Karpas-422 (cell line): ENCODE measurements around the gene C20orf202. TPM values are rescaled to one million over a fixed set of nuclear protein-coding genes. Genes with fewer than 3 reads are reported as not detected.
A peak's percentile ranks its signal among the peaks of the same experiment; 100 is the strongest.

Experiments used
- DNase-seq: peaks from one replicate; pipeline ENCODE4 v3.0.0-alpha.2; 2015
- H2AFZ ChIP-seq: fragments of 200-600 bp; sonication (generic); 2 replicates; pipeline ENCODE4 v1.6.1; 2014; ENCODE audit warnings: antibody characterized with exemption, low read length, mixed read lengths
- H3K27ac ChIP-seq: fragments of 200-600 bp; sonication (generic); 2 replicates; pipeline ENCODE4 v1.5.1; 2014; ENCODE audit warnings: mild to moderate bottlenecking, low read length, moderate library complexity
- H3K27me3 ChIP-seq: fragments of 200-600 bp; sonication (generic); 2 replicates; pipeline ENCODE4 v1.6.1; 2014; ENCODE audit warnings: low read length, mixed read lengths
- H3K36me3 ChIP-seq: fragments of 200-600 bp; sonication (generic); 2 replicates; pipeline ENCODE4 v1.6.1; 2014; ENCODE audit warnings: low read length, mixed read lengths; ENCODE audit not compliant: insufficient read depth
- H3K4me1 ChIP-seq: fragments of 200-600 bp; sonication (generic); 2 replicates; pipeline ENCODE4 v1.6.1; 2014; ENCODE audit warnings: mild to moderate bottlenecking, low read length, mixed read lengths
- H3K4me2 ChIP-seq: fragments of 200-600 bp; sonication (generic); 2 replicates; pipeline ENCODE4 v1.6.1; 2014; ENCODE audit warnings: low read length, low read depth, mild to moderate bottlenecking; ENCODE audit not compliant: poor library complexity, severe bottlenecking
- H3K4me3 ChIP-seq: fragments of 200-600 bp; sonication (generic); 2 replicates; pipeline ENCODE4 v1.5.1; 2014; ENCODE audit warnings: mild to moderate bottlenecking, antibody characterized with exemption, low read length, mixed read lengths
- H3K79me2 ChIP-seq: fragments of 200-600 bp; sonication (generic); 2 replicates; pipeline ENCODE4 v1.6.1; 2014; ENCODE audit warnings: mild to moderate bottlenecking, low read length, mixed read lengths
- H3K9ac ChIP-seq: fragments of 200-600 bp; sonication (generic); 2 replicates; pipeline ENCODE4 v1.6.0; 2014; ENCODE audit warnings: low read length
- H3K9me2 ChIP-seq: fragments of 200-600 bp; sonication (generic), shearing (Covaris generic); replicated peaks from 2 replicates; pipeline ENCODE4 v1.6.0; 2014; ENCODE audit warnings: mild to moderate bottlenecking, low read length, moderate library complexity; ENCODE audit not compliant: insufficient read depth
- H3K9me3 ChIP-seq: fragments of 300-700, 200-600 bp; sonication (generic); 2 replicates; pipeline ENCODE4 v1.6.1; 2014; ENCODE audit warnings: low read length, mixed read lengths
- H4K20me1 ChIP-seq: fragments of 200-600 bp; sonication (generic); 2 replicates; pipeline ENCODE4 v1.6.1; 2014; ENCODE audit warnings: mild to moderate bottlenecking, antibody characterized with exemption, low read length, low read depth; ENCODE audit not compliant: insufficient read depth
- total RNA-seq: library from RNA; depleted of rRNA; stranded (reverse); fragments of >200 nt; shearing (Covaris generic); gene quantifications from 2 replicates; pipeline ENCODE4 v1.2.3, GENCODE V29; 2014; ENCODE audit warnings: low replicate concordance

The C20orf202 gene
- total RNA-seq, 1 experiment from 2014 or later = not detected

- Histone ChIP-seq H4K20me1 (no peaks in the 10 kb centered on the region), H3K27ac (no peak overlapping the region), H3K9me3 (no peaks in the 10 kb centered on the region), H3K36me3 (no peaks in the 10 kb centered on the region), H2AFZ (no peak overlapping the region), H3K9me2 (no peaks in the 10 kb centered on the region), H3K4me3 (no peak overlapping the region), H3K4me1 (no peaks in the 10 kb centered on the region), H3K4me2 (no peak overlapping the region), H3K9ac (no peak overlapping the region), H3K27me3 (no peaks in the 10 kb centered on the region), H3K79me2 (no peaks in the 10 kb centered on the region)
- no peak for DNase-seq
Measured at GRCh38 chr20:1185316-1185741, 17.9 kb upstream of the C20orf202 start.

DNA sequence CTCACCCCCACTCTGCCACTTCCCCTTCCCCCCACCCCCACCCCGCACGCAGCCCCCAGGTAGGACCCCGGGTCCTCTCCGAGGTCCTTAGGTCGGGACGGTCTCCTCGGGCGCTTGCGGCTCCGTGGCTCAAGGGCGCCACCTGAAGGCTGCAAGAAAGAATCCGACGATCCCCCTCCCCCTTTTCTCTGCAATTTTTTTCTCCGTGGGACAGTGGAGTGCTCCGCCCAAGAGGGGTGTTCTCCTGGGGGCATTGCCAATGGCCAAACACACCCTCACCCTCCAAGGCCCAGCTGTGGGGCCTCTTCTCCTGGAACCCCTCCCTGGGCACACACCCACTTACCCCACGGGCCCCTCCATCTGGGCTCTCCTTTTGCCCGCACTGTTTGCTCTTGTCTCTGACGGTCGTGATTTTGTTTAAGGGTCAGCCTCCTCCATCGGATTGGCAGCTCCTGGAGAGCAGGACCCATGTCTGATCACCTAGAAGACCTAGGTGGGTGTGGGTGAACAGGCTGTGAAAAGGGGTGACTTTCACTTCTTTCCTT is 17.4 kb upstream of the C20orf202 start:
- Histone ChIP-seq H3K4me2 (no peak overlapping the region), H3K79me2 (no peaks in the 10 kb centered on the region), H3K9ac (no peak overlapping the region), H3K4me1 (no peaks in the 10 kb centered on the region), H3K4me3 (no peak overlapping the region), H2AFZ (no peak overlapping the region), H3K27ac (no peak overlapping the region), H3K27me3 (no peaks in the 10 kb centered on the region), H3K9me3 (no peaks in the 10 kb centered on the region), H3K36me3 (no peaks in the 10 kb centered on the region), H3K9me2 (no peaks in the 10 kb centered on the region), H4K20me1 (no peaks in the 10 kb centered on the region)
- DNase-seq = peak; percentile 82

DNA sequence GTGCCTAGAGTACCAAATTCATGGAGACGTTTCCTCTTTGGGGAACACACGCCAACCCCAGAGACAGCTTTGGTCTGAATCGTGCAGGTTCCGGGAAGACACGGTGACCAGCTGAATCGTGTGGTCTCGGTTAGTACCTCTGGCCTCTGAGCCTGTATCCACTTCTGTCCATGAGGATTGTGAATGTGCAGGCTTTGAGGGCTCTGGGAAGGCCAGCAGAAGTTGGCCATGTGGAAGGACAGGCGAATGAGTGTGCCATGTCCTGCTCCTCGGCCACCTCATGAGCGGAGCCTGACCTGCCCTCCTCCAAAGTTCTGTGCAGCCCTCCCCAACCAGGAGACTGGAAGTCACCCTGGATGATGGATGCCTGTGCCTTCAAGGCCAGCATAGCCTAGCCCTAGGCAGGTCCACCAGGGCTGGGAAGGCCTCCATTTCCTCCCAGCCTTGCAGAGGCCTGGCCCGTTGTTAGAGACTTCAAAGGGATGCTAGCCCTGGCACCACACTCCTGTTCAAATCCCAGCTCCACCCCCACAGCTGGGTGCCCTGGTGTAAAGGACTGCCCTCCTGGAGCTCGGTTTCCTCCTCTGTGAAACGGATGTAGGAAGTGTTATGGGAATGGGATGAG is 16.8 kb upstream of the C20orf202 start:
- H3K4me2 ChIP-seq = no peak overlapping the region
- H3K79me2 ChIP-seq = no peaks in the 10 kb centered on the region
- H3K4me3 ChIP-seq = no peak overlapping the region
- H3K9me3 ChIP-seq = no peaks in the 10 kb centered on the region
- no peak overlapping the region for H3K27ac ChIP-seq
- no peaks in the 10 kb centered on the region for H3K36me3 ChIP-seq
- no peak overlapping the region for H3K9ac ChIP-seq
- no peaks in the 10 kb centered on the region for H4K20me1 ChIP-seq
- H3K9me2 ChIP-seq = no peaks in the 10 kb centered on the region
- H3K4me1 ChIP-seq = no peaks in the 10 kb centered on the region
- DNase-seq = no peak
- H2AFZ ChIP-seq = no peak overlapping the region
- no peaks in the 10 kb centered on the region for H3K27me3 ChIP-seq

DNA sequence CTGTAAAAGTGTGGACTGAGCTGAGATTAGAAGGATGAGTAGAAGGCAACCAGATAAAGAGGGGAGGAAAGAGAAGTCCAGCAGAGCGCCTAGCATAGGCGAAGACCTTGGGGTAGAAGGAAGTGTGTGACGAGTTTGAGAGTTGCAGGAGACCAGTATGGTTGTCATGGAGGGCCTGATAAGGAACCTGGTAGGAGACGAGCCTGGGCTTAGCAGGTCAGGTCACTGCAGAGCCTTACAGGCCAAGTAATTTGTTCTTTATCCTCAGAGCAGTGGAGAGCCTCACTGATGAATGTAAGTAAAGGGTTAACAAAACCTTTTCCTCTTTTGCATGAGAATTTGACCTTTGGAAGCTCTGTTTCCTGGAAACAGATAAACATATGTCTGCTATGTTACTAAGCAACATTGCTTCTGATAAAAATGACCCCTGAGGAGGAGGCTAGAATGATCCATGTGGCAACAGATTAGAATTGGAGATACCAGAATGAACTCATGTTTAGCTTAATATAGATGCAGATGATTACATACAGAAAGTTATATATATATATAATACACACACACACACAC is 15.6 kb upstream of the C20orf202 start:
- Histone ChIP-seq H4K20me1 (no peaks in the 10 kb centered on the region), H3K27ac (no peak overlapping the region), H3K4me1 (no peaks in the 10 kb centered on the region), H3K79me2 (no peaks in the 10 kb centered on the region), H3K4me2 (no peak overlapping the region), H3K9me3 (no peaks in the 10 kb centered on the region), H2AFZ (no peak overlapping the region), H3K36me3 (no peaks in the 10 kb centered on the region), H3K9me2 (no peaks in the 10 kb centered on the region), H3K9ac (no peak overlapping the region), H3K4me3 (no peak overlapping the region), H3K27me3 (no peaks in the 10 kb centered on the region)
- DNase-seq = no peak

GRCh38 chr20:1188347-1188746 is 14.9 kb upstream of the C20orf202 start:
- no peaks in the 10 kb centered on the region for H3K9me3 ChIP-seq
- no peak overlapping the region for H2AFZ ChIP-seq
- H4K20me1 ChIP-seq = no peaks in the 10 kb centered on the region
- H3K79me2 ChIP-seq = no peaks in the 10 kb centered on the region
- no peaks in the 10 kb centered on the region for H3K36me3 ChIP-seq
- H3K9me2 ChIP-seq = no peaks in the 10 kb centered on the region
- H3K4me2 ChIP-seq = no peak overlapping the region
- DNase-seq = no peak
- no peak overlapping the region for H3K9ac ChIP-seq
- no peak overlapping the region for H3K4me3 ChIP-seq
- no peaks in the 10 kb centered on the region for H3K27me3 ChIP-seq
- no peak overlapping the region for H3K27ac ChIP-seq
- H3K4me1 ChIP-seq = no peaks in the 10 kb centered on the region

GRCh38 chr20:1189827-1190226 is 13.4 kb upstream of the C20orf202 start:
- no peak for DNase-seq
- Histone ChIP-seq H3K27me3 (no peaks in the 10 kb centered on the region), H3K9ac (no peak overlapping the region), H3K4me2 (no peak overlapping the region), H3K9me3 (no peaks in the 10 kb centered on the region), H3K79me2 (no peaks in the 10 kb centered on the region), H3K36me3 (no peaks in the 10 kb centered on the region), H4K20me1 (no peaks in the 10 kb centered on the region), H3K4me1 (no peaks in the 10 kb centered on the region), H3K9me2 (no peaks in the 10 kb centered on the region), H3K4me3 (no peak overlapping the region), H3K27ac (no peak overlapping the region), H2AFZ (no peak overlapping the region)

DNA sequence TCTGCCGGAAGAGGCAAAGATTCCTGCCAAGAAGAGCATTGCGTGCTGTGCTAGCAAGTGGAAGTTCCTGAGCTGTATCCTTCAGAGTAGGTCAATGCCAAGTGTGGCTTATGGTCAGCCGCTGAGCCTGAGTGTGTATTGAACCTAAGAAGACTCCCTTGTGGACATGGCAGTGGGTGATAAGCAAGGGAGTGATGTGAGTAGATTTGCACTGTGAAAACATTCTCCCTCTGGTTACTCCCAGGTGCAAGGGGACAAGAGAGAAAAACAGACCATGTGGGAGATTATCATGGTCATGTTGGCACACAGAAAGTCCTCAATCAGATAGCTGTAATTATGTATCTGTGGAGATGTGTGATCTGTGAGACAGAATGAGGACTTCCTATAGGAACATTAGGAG is 12.4 kb upstream of the C20orf202 start:
- Histone ChIP-seq H3K9me3 (no peaks in the 10 kb centered on the region), H3K79me2 (no peaks in the 10 kb centered on the region), H3K4me1 (no peaks in the 10 kb centered on the region), H3K9me2 (no peaks in the 10 kb centered on the region), H3K4me3 (no peak overlapping the region), H3K4me2 (no peak overlapping the region), H4K20me1 (no peaks in the 10 kb centered on the region), H3K36me3 (no peaks in the 10 kb centered on the region), H3K9ac (no peak overlapping the region), H3K27me3 (no peaks in the 10 kb centered on the region), H3K27ac (no peak overlapping the region), H2AFZ (no peak overlapping the region)
- no peak for DNase-seq

- no peak for DNase-seq
- Histone ChIP-seq H3K4me2 (no peak overlapping the region), H2AFZ (no peak overlapping the region), H3K36me3 (no peaks in the 10 kb centered on the region), H4K20me1 (no peaks in the 10 kb centered on the region), H3K27me3 (no peaks in the 10 kb centered on the region), H3K9me3 (no peaks in the 10 kb centered on the region), H3K4me3 (no peak overlapping the region), H3K79me2 (no peaks in the 10 kb centered on the region), H3K9me2 (no peaks in the 10 kb centered on the region), H3K27ac (no peak overlapping the region), H3K9ac (no peak overlapping the region), H3K4me1 (no peaks in the 10 kb centered on the region)
Measured at GRCh38 chr20:1191299-1191698, 12.0 kb upstream of the C20orf202 start.
